COR-L47 (cell line): Measurements from ENCODE around the gene CALN1.
"Not testable (repeated sequence)": the region's sequence is repeated elsewhere in the genome, so short reads cannot be mapped to it uniquely, and the experiment has no call there.

Experiments used
- DNase-seq: peaks from one replicate; lab custom pipeline; 2025; lab: John Stamatoyannopoulos, UW

Gene CALN1

GRCh38 chr7:71737931-71738540, 674.1 kb downstream of the CALN1 start:
- DNase-seq: not testable (repeated sequence)

DNA sequence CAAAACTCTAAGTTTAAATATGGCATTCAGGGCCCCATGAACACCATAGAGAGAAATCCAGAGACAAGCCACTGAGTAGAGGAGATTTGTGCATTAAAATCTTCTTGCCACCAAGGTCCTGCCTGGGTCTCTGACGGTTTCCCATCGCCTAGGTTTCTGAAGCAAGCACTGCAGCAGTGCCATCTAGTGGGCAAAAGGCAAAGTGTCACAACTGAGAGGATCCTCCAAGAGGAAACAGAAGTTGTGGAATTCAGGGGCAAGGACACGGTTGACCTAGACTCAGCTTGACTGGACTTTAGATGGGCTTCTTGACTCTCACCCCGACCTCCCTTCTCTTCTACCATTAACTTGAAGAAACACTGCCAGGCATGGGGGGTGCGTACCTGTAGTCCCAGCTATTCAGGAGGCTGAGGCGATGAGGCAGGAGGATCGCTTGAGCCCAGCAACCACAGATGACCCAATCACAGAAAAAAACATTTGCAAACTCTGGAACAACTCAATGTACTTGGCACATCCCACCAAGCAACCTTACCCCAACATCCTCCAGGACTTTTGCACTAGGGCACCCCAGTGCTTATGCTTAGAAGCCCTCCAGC, 676.1 kb downstream of the CALN1 start:
- DNase-seq: peak; percentile 42

GRCh38 chr7:71733107-71733870, 678.8 kb downstream of the CALN1 start:
- DNase-seq: peak; percentile 35

GRCh38 chr7:71731740-71732139, 680.4 kb downstream of the CALN1 start:
- DNase-seq: no peak
